C4-2B (cell line): ENCODE data around the gene FOXP1.

ENCODE experiments used
- H3K27ac ChIP-seq: fragments of 450-650 bp; 2 replicates; pipeline ENCODE4 v1.5.1; 2017
- ZFX ChIP-seq: fragments of 450-650 bp; IDR thresholded peaks from 2 replicates; pipeline ENCODE4 v1.6.1; 2017
- TF ChIP-seq, protein P1 (sequence below): fragments of 450-650 bp; conservative IDR thresholded peaks from 2 replicates; pipeline ENCODE4 v1.5.1; 2017; ENCODE audit warnings: mild to moderate bottlenecking

Gene FOXP1

DNA sequence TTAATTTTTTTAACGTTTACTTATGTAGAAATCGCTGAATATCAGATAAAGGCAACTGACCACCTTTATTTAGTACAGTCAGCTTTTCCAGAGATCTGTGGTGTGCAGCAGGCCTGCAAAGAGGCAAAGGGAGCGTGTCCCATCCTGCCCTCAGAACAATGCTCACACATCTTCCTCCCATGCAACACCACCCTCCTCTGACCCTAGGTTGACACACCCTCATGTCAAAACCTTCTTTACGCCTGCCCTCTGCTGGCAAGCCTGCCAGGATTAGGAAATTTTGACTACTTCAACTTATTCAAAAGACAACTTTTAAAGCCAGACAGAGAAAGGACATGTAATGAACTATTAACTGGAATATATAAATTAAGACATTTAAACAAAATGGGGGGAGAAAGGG lies 513.7 kb downstream of the FOXP1 start:
- H3K27ac ChIP-seq, result no peak overlapping the region
- TF ChIP-seq ZFX, result no peak
- TF ChIP-seq, protein P1, sequence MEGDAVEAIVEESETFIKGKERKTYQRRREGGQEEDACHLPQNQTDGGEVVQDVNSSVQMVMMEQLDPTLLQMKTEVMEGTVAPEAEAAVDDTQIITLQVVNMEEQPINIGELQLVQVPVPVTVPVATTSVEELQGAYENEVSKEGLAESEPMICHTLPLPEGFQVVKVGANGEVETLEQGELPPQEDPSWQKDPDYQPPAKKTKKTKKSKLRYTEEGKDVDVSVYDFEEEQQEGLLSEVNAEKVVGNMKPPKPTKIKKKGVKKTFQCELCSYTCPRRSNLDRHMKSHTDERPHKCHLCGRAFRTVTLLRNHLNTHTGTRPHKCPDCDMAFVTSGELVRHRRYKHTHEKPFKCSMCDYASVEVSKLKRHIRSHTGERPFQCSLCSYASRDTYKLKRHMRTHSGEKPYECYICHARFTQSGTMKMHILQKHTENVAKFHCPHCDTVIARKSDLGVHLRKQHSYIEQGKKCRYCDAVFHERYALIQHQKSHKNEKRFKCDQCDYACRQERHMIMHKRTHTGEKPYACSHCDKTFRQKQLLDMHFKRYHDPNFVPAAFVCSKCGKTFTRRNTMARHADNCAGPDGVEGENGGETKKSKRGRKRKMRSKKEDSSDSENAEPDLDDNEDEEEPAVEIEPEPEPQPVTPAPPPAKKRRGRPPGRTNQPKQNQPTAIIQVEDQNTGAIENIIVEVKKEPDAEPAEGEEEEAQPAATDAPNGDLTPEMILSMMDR, result peak; percentile 34

- TF ChIP-seq, protein P1, result no peak
- no peak for TF ChIP-seq ZFX
- H3K27ac ChIP-seq, result no peak overlapping the region
Measured at GRCh38 chr3:71067977-71068654, 515.4 kb downstream of the FOXP1 start.

DNA sequence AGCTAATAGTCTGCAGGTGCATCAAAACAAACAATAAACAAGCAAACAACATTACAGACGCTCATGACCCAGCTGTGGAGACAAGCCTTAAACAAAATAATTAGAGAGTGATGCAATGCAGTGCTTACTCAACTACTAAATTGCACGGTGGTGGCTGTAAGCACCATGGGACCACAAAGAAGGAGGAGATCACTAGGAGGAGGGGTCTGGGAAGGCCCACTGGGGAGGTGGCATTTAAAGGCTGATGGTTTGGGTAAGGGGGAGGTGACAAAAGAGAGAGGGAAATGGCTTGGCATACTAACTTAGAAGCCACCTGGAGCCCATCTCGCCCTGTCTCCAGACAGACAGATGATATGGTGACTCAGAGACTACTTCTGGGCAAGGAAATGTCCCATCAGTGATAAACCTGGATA lies 516.7 kb downstream of the FOXP1 start:
- no peak for TF ChIP-seq ZFX
- TF ChIP-seq, protein P1, result no peak
- H3K27ac ChIP-seq, result no peak overlapping the region

GRCh38 chr3:71066356-71066755 lies 517.2 kb downstream of the FOXP1 start:
- TF ChIP-seq ZFX, result no peak
- TF ChIP-seq, protein P1, result no peak
- no peak overlapping the region for H3K27ac ChIP-seq

DNA sequence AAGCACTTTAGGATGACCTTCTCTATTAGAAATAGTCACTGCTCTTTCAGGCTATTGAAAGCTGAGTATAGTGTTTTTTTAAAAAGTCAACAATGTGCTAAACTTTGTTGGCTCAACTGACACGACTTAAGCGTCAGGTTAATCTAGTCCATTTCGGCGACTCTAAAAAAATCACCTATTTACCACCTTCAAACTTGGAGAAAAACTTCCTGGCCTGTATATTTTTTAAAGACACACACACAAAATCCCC lies 517.8 kb downstream of the FOXP1 start:
- no peak overlapping the region for H3K27ac ChIP-seq
- TF ChIP-seq ZFX, result no peak
- TF ChIP-seq, protein P1, result no peak

- TF ChIP-seq, protein P1, result no peak
- TF ChIP-seq ZFX, result no peak
- H3K27ac ChIP-seq, result no peak overlapping the region; the same call in 1 of the 2 replicates
Measured at GRCh38 chr3:71064956-71065763, 518.4 kb downstream of the FOXP1 start.

GRCh38 chr3:71064291-71064955 lies 519.1 kb downstream of the FOXP1 start:
- TF ChIP-seq, protein P1, result no peak
- no peak for TF ChIP-seq ZFX
- H3K27ac ChIP-seq, result no peak overlapping the region; the same call in 1 of the 2 replicates
